C4-2B (cell line): Measurements from ENCODE around the gene LRRC3.
A peak's percentile ranks its signal among the peaks of the same experiment; 100 is the strongest.

Source experiments
- CTCF ChIP-seq: fragments of 450-650 bp; conservative IDR thresholded peaks from 2 replicates; pipeline ENCODE4 v1.5.1; 2017; ENCODE audit warnings: mild to moderate bottlenecking
- ZFX ChIP-seq: fragments of 450-650 bp; IDR thresholded peaks from 2 replicates; pipeline ENCODE4 v1.6.1; 2017

GRCh38 chr21:44455524-44456213 lies 359 bp downstream of the LRRC3 start:
- TF ChIP-seq CTCF: peak; percentile 71
- no peak for TF ChIP-seq ZFX
